ENCODE data around the gene NCKAP5.

DNA sequence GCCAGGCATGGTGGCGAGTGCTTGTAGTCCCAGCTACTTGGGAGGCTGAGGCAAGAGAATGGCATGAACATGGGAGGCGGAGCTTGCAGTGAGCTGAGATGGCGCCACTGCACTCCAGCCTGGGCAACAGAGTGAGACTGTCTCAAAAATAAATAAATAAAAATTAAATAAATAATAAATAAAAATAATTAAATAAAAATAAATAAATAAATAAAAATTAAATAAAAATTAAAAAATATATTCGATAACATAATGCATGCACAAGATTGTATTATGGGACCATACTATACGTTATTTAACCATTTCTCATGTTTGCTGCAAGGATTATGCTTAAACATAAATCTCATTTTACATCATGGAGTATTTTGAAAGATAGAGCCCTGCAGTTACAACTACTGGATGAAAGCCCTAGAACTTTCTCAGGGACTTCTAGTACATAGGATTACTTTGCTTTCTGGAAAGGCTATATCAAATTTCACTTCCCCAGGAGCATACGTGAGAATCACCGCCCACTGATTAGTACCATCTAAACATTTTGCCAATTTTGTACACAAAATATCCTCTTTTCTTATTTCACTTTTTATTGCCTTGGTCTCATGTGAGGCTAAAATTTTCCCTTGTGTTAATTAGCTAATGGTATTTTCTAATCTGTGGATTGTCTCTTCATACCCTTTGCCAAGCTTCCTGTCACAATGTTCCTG is 664.0 kb downstream of the NCKAP5 start:
- TF ChIP-seq, protein P1, sequence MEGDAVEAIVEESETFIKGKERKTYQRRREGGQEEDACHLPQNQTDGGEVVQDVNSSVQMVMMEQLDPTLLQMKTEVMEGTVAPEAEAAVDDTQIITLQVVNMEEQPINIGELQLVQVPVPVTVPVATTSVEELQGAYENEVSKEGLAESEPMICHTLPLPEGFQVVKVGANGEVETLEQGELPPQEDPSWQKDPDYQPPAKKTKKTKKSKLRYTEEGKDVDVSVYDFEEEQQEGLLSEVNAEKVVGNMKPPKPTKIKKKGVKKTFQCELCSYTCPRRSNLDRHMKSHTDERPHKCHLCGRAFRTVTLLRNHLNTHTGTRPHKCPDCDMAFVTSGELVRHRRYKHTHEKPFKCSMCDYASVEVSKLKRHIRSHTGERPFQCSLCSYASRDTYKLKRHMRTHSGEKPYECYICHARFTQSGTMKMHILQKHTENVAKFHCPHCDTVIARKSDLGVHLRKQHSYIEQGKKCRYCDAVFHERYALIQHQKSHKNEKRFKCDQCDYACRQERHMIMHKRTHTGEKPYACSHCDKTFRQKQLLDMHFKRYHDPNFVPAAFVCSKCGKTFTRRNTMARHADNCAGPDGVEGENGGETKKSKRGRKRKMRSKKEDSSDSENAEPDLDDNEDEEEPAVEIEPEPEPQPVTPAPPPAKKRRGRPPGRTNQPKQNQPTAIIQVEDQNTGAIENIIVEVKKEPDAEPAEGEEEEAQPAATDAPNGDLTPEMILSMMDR (IDR thresholded peaks at IDR 0.05; ENCODE audit: low read length), result no peak
- TF ChIP-seq EZH2 (IDR thresholded peaks at IDR 0.05; ENCODE audit: borderline replicate concordance, low read length), result no peak
